SK-N-MC (cell line): ENCODE data around the gene IGFBP3.

ENCODE experiments used
- EZH2 ChIP-seq: fragments of 200-600 bp; sonication (generic); IDR thresholded peaks from one replicate; pipeline ENCODE4 v1.6.1; 2017; ENCODE audit warnings: antibody characterized with exemption
- POLR2AphosphoS5 ChIP-seq: IDR thresholded peaks from 2 replicates; pipeline ENCODE4 v1.6.1; 2012; ENCODE audit warnings: mild to moderate bottlenecking, low read depth, low read length, borderline replicate concordance

DNA sequence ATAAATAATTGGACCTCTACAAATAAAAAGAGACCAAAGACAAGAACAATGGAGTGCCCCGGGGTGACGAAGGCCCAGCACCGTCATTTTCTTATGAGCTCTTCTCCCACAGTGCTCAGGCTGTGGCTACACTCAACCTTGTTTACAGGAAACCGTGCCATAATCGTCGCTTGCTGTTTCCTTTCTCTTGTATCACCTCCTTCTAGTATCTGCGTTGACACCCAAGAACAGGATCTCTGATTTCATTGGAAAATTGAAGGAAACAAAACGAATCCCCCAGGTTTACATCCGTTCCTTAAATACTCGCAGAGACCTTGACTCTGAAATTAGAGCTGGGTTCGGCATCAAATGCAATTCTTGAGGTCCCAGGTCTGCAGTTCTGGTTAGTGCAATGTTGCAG lies 1.7 kb upstream of the IGFBP3 start:
- TF ChIP-seq POLR2AphosphoS5, result no peak
- TF ChIP-seq EZH2, result no peak
